ENCODE data around the gene DSG3. TPM values are rescaled to one million over a fixed set of nuclear protein-coding genes. Genes with fewer than 3 reads are reported as not detected.

Gene DSG3
- total and polyA plus RNA-seq, 2 of the 8 experiments (the other 6 are each of a cell fraction or from before 2014, with no cell fraction given) = 0.03 to 0.07 TPM

GRCh38 chr18:31399306-31400032, 48.1 kb upstream of the DSG3 start:
- H2AFZ ChIP-seq (ENCODE audit: low read length) = no peak overlapping the region
- H2BK15ac ChIP-seq (ENCODE audit: low read length) = no peak overlapping the region
- no peaks in the 10 kb centered on the region for H3K79me2 ChIP-seq (ENCODE audit: control insufficient read depth in 1 of 2, insufficient read depth in 2 of 2, low read length in 2 of 2)
- no peak overlapping the region for H3K4me3 ChIP-seq (ENCODE audit: extremely low read depth in 1 of 4, insufficient read depth in 2 of 4, low read depth in 3 of 4, low read length in 4 of 4)
- TF ChIP-seq JUN (IDR thresholded peaks at IDR 0.05; ENCODE audit: low read depth, low read length) = no peak
- TF ChIP-seq GTF2F1 (IDR thresholded peaks at IDR 0.05; ENCODE audit: borderline replicate concordance, low read depth, low read length) = no peak
- TF ChIP-seq POLR2A (IDR thresholded peaks at IDR 0.05; ENCODE audit: control extremely low read depth in 1 of 2, low read depth in 2 of 2, low read length in 2 of 2) = no peak
- no peaks in the 10 kb centered on the region for H3K23me2 ChIP-seq (ENCODE audit: low read depth, low read length)
- no peaks in the 10 kb centered on the region for H3K36me3 ChIP-seq (ENCODE audit: control insufficient read depth in 2 of 4, insufficient read depth in 4 of 4, low read length in 3 of 4)
- H3K27ac ChIP-seq (ENCODE audit: low read depth, low read length) = no peak overlapping the region
- H2BK5ac ChIP-seq (ENCODE audit: low read depth, low read length) = no peak overlapping the region
- WGBS, 2 experiments (ENCODE audit: extremely low coverage in 1 of 2, insufficient coverage in 1 of 2, insufficient read length in 1 of 2, insufficient replicate concordance in 2 of 2, low coverage in 1 of 2, low lambda C conversion rate in 2 of 2, missing lambda C conversion rate in 1 of 2) = 89% methylated on average over 6 of the region's 6 CpGs; no CpG with 5 or more reads in 1 of the 2 experiments
- CTCF ChIA-PET (ENCODE audit: partially characterized antibody) = interaction anchor here (0.7 kb wide), 1 partner anchor 102 kb away, joined by 3 read pairs; no protein-coding TSS in a partner anchor
- no peak overlapping the region for H2BK120ac ChIP-seq (replicated peaks; ENCODE audit: low read depth, low read length)
- no peaks in the 10 kb centered on the region for H3K9me3 ChIP-seq (ENCODE audit: insufficient read depth in 2 of 2, low read depth in 1 of 2, low read length in 1 of 2)
- no peaks in the 10 kb centered on the region for H3K4me1 ChIP-seq (replicated peaks in 1 of 4; ENCODE audit: control insufficient read depth in 3 of 4, insufficient read depth in 4 of 4, low read length in 3 of 4)
- FAIRE-seq = no peak
- H3K79me1 ChIP-seq (ENCODE audit: low read depth, low read length) = no peaks in the 10 kb centered on the region
- no peak overlapping the region for H4K8ac ChIP-seq (ENCODE audit: extremely low read depth, insufficient read depth, low read length)
- no peak overlapping the region for H3K18ac ChIP-seq (ENCODE audit: extremely low read depth, low read length)
- no peaks in the 10 kb centered on the region for H3K27me3 ChIP-seq (replicated peaks in 1 of 4; ENCODE audit: control insufficient read depth in 3 of 4, extremely low read depth in 1 of 4, insufficient read depth in 3 of 4, low read length in 3 of 4)
- H3K56ac ChIP-seq (replicated peaks; ENCODE audit: insufficient read length, low read depth, low read length) = no peak overlapping the region
- DNase-seq (ENCODE audit: low read depth in 1 of 2, low spot score in 2 of 2) = no peak
- H4K5ac ChIP-seq (ENCODE audit: insufficient read length, low read depth, low read length) = no peak overlapping the region
- POLR2A ChIA-PET (ENCODE audit: partially characterized antibody) = interaction anchor here (0.7 kb wide), 1 partner anchor 8 kb away, joined by 3 read pairs; no protein-coding TSS in a partner anchor
- H3K4me2 ChIP-seq (ENCODE audit: insufficient read depth in 1 of 2, low read depth in 2 of 2, low read length in 2 of 2) = no peak overlapping the region
- H4K20me1 ChIP-seq (replicated peaks in 1 of 2; ENCODE audit: control insufficient read depth in 1 of 2, insufficient read depth in 2 of 2, low read length in 2 of 2) = no peaks in the 10 kb centered on the region
- no peak overlapping the region for H4K91ac ChIP-seq (replicated peaks; ENCODE audit: insufficient read length, low read length)
- H2AK5ac ChIP-seq (ENCODE audit: low read depth, low read length) = no peak overlapping the region
- H2BK12ac ChIP-seq (ENCODE audit: low read depth, low read length) = no peak overlapping the region
- H3K9ac ChIP-seq (replicated peaks in 1 of 4; ENCODE audit: extremely low read depth in 1 of 4, low read depth in 3 of 4, low read length in 3 of 4) = no peak overlapping the region
- H3K14ac ChIP-seq (ENCODE audit: insufficient read length) = no peak overlapping the region
- H2BK20ac ChIP-seq (ENCODE audit: low read length) = no peak overlapping the region
- H3K23ac ChIP-seq (ENCODE audit: insufficient read length) = no peak overlapping the region
- no peak overlapping the region for H3K4ac ChIP-seq (replicated peaks; ENCODE audit: insufficient read length, low read depth, low read length)

Measured in H1 (cell line).